DMS79 (cell line): ENCODE results near the gene PCDH7.

Experiments used
- DNase-seq: peaks from one replicate; lab custom pipeline; 2025; lab: John Stamatoyannopoulos, UW

PCDH7 gene

GRCh38 chr4:30720021-30720660 lies at the start of gene PCDH7:
TSS of gene PCDH7 (plus strand) at chr4:30720369. CDS start at chr4:30721423, 1,054 bp downstream.
- no peak for DNase-seq

GRCh38 chr4:30671926-30672448 lies 48.2 kb upstream of the PCDH7 start:
- no peak for DNase-seq

- no peak for DNase-seq
Measured at GRCh38 chr4:30696191-30696590, 24.0 kb upstream of the PCDH7 start.

- no peak for DNase-seq
Measured at GRCh38 chr4:30714408-30715031, 5.6 kb upstream of the PCDH7 start.

- no peak for DNase-seq
Measured at GRCh38 chr4:30716158-30716557, 4.0 kb upstream of the PCDH7 start.

- DNase-seq: no peak
Measured at GRCh38 chr4:30716681-30717207, 3.4 kb upstream of the PCDH7 start.

- DNase-seq: no peak
Measured at GRCh38 chr4:30717208-30718020, 2.8 kb upstream of the PCDH7 start.

GRCh38 chr4:30718021-30718542 lies 2.1 kb upstream of the PCDH7 start:
- no peak for DNase-seq

- no peak for DNase-seq
Measured at GRCh38 chr4:30718641-30719453, 1.3 kb upstream of the PCDH7 start.

- DNase-seq: no peak
Measured at GRCh38 chr4:30719454-30720020, 632 bp upstream of the PCDH7 start.

GRCh38 chr4:30720661-30721184 lies 554 bp downstream of the PCDH7 start:
- DNase-seq: no peak

GRCh38 chr4:30721185-30722091 lies 1.3 kb downstream of the PCDH7 start:
- no peak for DNase-seq

GRCh38 chr4:30722092-30722358 lies 1.9 kb downstream of the PCDH7 start:
- DNase-seq: no peak

GRCh38 chr4:30722359-30723200 lies 2.4 kb downstream of the PCDH7 start:
- DNase-seq: no peak

GRCh38 chr4:30723201-30723955 lies 3.2 kb downstream of the PCDH7 start:
- no peak for DNase-seq

GRCh38 chr4:30724247-30724646 lies 4.1 kb downstream of the PCDH7 start:
- DNase-seq: no peak

GRCh38 chr4:30725562-30725961 lies 5.4 kb downstream of the PCDH7 start:
- DNase-seq: no peak

- DNase-seq: no peak
Measured at GRCh38 chr4:30726090-30726675, 6.0 kb downstream of the PCDH7 start.
